Uterus (tissue), 4 donors: ENCODE results near the gene RNF13. TPM values are rescaled to one million over a fixed set of nuclear protein-coding genes. Genes with fewer than 3 reads are reported as not detected.

Experiments used
- DNase-seq, 2 donors: peaks; one replicate each; pipeline ENCODE4 v3.0.0-alpha.2; 2019 to 2020
- H3K27ac ChIP-seq, 2 donors: fragments of 200-600 bp; sonication (generic); 1 replicate in 1 of 2; 2 replicates in 1 of 2; pipeline ENCODE4 v1.5.1; 2016 to 2018
- H3K27me3 ChIP-seq, 2 donors: fragments of 200-600 bp; sonication (generic); one replicate each; pipeline ENCODE4 v1.5.1; 2018 to 2019; ENCODE audit warnings: control low read depth in 1 of 2
- H3K36me3 ChIP-seq, 2 donors: fragments of 200-600 bp; sonication (generic); one replicate each; pipeline ENCODE4 v1.5.1; 2019; ENCODE audit warnings: control low read depth in 1 of 2
- H3K4me1 ChIP-seq, 2 donors: fragments of 200-600 bp; sonication (generic); one replicate each; pipeline ENCODE4 v1.5.1; 2018 to 2019; ENCODE audit warnings: control low read depth in 1 of 2
- H3K4me3 ChIP-seq, 2 donors: fragments of 200-600 bp; sonication (generic); 1 replicate in 1 of 2; 2 replicates in 1 of 2; pipeline ENCODE4 v1.5.1; 2018 to 2019; ENCODE audit warnings: mild to moderate bottlenecking in 1 of 2
- H3K9me3 ChIP-seq, 2 donors: fragments of 200-600 bp; sonication (generic); one replicate each; pipeline ENCODE4 v1.5.1; 2019; ENCODE audit warnings: control low read depth in 1 of 2
- POLR2A ChIP-seq, 2 donors: fragments of 450-650 bp; IDR thresholded peaks; one replicate each; pipeline ENCODE4 v1.6.1; 2016; ENCODE audit warnings: antibody characterized with exemption in 2 of 2, mild to moderate bottlenecking in 1 of 2, moderate library complexity in 1 of 2
- intact Hi-C: fragments of 100-400 bp; cut with DNase I; formaldehyde crosslinking; loops from one replicate; pipeline ENCODE4 v1.15.1; 2023; ENCODE audit warnings: low total_unique reads
- total RNA-seq, 4 donors: library from RNA; depleted of rRNA in 3 of 4; stranded (reverse); fragments of >200 nt in 3 of 4; gene quantifications; one replicate each; pipeline versions ENCODE4 v1.1.0 to v1.2.4, GENCODE V29; 2014 to 2023
- TF ChIP-seq, protein P1 (sequence below), 4 experiments: fragments of 200-600 bp in 2 of 4; fragments of 450-650 bp in 2 of 4; sonication (generic) in 2 of 4; IDR thresholded peaks; one replicate each; pipeline ENCODE4 v1.5.1; 2016 to 2019; ENCODE audit warnings: antibody characterized with exemption in 4 of 4, mild to moderate bottlenecking in 2 of 4, moderate library complexity in 1 of 4
- donor health status: DM: yes; HTN: yes; CAD: no.

RNF13 gene
- total RNA-seq, 4 donors from 2014 or later, result 108 to 131 (median 113) TPM

DNA sequence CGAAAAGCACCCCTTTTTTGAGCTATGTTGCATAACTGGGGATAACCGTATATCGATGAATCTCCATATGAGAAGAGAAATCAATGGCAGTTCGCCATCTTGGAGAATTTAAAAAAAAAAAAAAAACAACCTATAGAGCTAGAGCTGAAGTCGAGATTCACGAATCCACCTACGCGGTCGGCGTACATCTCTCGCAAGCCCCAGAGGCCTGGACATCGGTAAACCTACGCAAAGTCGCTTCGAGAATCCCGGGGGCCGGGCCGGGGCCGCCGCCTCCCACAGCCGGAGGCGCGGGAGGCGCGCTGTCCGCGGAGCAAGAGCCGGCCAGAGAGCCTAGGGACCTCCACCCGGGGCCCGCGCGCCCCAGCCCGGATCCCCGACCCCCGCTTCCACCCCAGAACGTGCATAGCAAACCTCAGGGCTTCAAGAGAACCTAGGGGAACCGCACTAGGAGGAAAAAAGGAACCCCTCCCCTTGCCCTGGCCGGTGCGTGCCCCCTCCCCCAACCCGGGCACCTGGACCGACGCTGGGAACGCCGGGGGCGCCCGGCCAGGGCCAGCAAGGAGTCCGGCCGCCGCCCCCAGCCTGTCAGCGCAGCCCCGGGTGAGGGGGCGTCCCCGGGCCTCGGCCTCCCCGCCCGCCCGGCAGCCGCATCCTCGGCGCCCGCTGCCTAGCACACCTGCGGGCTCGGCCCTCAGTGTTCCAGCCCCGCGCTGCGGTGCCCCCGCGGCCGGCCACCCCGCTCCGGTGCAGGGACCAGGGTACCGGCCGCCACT, 157.1 kb downstream of the RNF13 start:
- Histone ChIP-seq H3K4me3 (peak overlapping the region; percentile 73 to 80), H3K27me3 (no peaks in the 10 kb centered on the region), H3K36me3 (peaks cover 0 to 5% of the 10 kb centered on the region in 2 donors), H3K9me3 (no peaks in the 10 kb centered on the region), H3K4me1 (peaks cover 0 to 9% of the 10 kb centered on the region in 2 donors), H3K27ac (peak overlapping the region; percentile 94 to 95)
- TF ChIP-seq, protein P1, sequence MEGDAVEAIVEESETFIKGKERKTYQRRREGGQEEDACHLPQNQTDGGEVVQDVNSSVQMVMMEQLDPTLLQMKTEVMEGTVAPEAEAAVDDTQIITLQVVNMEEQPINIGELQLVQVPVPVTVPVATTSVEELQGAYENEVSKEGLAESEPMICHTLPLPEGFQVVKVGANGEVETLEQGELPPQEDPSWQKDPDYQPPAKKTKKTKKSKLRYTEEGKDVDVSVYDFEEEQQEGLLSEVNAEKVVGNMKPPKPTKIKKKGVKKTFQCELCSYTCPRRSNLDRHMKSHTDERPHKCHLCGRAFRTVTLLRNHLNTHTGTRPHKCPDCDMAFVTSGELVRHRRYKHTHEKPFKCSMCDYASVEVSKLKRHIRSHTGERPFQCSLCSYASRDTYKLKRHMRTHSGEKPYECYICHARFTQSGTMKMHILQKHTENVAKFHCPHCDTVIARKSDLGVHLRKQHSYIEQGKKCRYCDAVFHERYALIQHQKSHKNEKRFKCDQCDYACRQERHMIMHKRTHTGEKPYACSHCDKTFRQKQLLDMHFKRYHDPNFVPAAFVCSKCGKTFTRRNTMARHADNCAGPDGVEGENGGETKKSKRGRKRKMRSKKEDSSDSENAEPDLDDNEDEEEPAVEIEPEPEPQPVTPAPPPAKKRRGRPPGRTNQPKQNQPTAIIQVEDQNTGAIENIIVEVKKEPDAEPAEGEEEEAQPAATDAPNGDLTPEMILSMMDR (IDR thresholded peaks at IDR 0.05), result no peak
- TF ChIP-seq POLR2A (IDR thresholded peaks at IDR 0.05), result no peak
- intact Hi-C loops, result no loop called here
- DNase-seq, result peak; percentile 89 to 90

DNA sequence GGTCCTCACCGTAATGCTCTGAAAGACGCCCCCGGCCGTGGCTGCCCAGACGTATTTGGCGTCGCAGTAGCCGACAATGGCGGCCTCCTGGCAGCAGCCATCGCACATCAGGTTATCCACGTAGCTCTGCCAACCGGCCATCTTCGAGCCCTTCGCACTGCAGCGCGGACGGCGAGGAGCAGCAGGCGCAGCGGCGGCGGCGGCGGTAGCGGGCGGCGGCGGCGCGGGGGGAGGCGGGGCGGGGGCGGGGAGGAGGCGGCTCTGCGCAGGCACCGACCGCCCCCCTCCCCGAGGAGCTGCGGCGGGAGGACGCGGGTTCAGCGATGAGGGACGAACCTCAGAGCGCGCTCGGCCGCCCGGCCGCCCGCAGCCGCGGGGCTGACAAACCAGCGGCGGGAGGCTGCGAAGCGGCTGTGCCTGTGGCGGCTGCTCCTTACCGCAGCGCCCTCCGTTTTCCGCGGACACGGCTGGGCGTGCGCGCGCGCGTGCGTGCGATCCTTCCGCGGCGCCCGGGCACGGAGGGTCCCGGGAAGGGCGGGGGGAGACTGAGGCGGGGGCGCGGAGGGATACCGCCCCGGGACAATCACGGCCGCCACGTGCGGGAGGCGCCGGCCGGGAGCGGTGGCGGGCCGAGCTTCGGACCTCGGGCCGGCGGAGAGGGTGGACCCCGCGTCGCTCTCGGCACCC, 157.8 kb downstream of the RNF13 start, which contains the start of gene PFN2:
TSS of gene PFN2 (minus strand) at position 180 of the 687 bp plus-strand sequence. CDS start at position 141, 39 bp downstream.
- H3K4me1 ChIP-seq, result peaks cover 0 to 9% of the 10 kb centered on the region in 2 donors
- peak in 1 of 2 donors; percentile 62 for TF ChIP-seq POLR2A (IDR thresholded peaks at IDR 0.05)
- TF ChIP-seq, protein P1 (IDR thresholded peaks at IDR 0.05), result no peak
- H3K27ac ChIP-seq, result peak within 1 kb of the TSS; percentile 94 to 95
- DNase-seq, result peak; percentile 65 to 78
- H3K27me3 ChIP-seq, result no peaks in the 10 kb centered on the region
- H3K4me3 ChIP-seq, result peak within 1 kb of the TSS; percentile 73 to 80
- no peaks in the 10 kb centered on the region for H3K9me3 ChIP-seq
- peaks cover 0 to 5% of the 10 kb centered on the region in 2 donors for H3K36me3 ChIP-seq
- intact Hi-C loops, result no loop called here

DNA sequence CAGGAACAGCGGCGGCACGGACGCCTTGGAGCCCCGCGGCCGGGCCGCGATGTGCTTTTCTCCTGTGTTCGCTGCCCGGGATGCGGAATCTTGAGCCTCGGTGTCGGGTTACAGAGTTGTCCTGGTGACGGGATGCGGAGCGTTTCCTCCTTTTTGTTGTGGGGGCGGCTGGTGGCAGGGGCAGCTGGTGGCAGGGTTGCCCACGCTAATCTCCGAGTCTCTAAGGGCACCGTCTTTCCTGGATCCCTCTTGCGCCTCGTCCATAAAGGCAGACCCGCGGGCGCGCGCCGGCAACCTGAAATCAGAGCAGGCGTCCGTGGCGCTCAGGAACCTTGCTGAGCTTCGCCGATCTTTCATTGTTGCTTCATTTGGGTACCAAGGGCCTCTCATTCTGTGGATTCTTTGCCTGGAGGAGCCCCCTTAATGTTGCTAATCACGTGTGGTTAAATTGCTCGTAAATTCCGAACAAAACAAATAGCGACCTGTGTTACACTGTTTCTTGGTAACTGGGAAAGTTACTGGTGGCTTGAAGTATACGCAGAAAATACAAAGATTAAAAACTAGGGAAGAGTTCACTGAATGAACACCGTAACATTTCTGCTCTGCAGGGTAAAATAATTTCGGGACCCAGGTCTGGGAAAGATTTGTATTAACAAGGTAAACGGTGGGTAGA, 158.5 kb downstream of the RNF13 start:
- H3K9me3 ChIP-seq, result no peaks in the 10 kb centered on the region
- peak in 1 of 2 donors; percentile 68 for DNase-seq
- peaks cover 0 to 9% of the 10 kb centered on the region in 2 donors for H3K4me1 ChIP-seq
- no peaks in the 10 kb centered on the region for H3K27me3 ChIP-seq
- H3K4me3 ChIP-seq, result peak overlapping the region; percentile 73 to 80
- intact Hi-C loops, result no loop called here
- H3K36me3 ChIP-seq, result peaks cover 0 to 5% of the 10 kb centered on the region in 2 donors
- TF ChIP-seq, protein P1 (IDR thresholded peaks at IDR 0.05), result no peak
- no peak for TF ChIP-seq POLR2A (IDR thresholded peaks at IDR 0.05)
- H3K27ac ChIP-seq, result peak overlapping the region; percentile 94 to 95

DNA sequence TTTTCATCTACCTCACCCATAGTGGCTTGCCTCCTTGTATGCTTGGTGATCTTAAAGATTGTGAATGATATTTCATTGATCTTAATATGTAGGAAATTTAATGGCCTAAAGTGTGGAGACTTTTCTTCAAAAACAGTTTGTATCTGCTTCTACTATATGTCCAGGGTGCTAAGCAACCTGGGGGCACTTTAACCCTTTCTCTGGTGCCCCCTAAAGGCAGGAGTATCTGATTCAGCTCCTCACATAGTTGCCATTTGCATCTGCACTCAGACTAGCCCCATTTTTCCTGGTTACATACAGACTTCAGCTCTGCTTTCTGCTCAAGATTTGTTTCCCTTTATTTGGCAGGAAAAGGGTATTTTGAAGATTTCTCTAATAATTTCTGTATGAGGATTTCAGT, 162.9 kb downstream of the RNF13 start:
- Histone ChIP-seq H3K27ac (no peak overlapping the region), H3K36me3 (peaks cover 0 to 5% of the 10 kb centered on the region in 2 donors), H3K27me3 (no peaks in the 10 kb centered on the region), H3K9me3 (no peaks in the 10 kb centered on the region), H3K4me3 (no peak overlapping the region), H3K4me1 (peaks cover 0 to 5% of the 10 kb centered on the region in 2 donors)
- intact Hi-C loops, result no loop called here
- TF ChIP-seq, protein P1 (IDR thresholded peaks at IDR 0.05), result no peak
- no peak for TF ChIP-seq POLR2A (IDR thresholded peaks at IDR 0.05)
- DNase-seq, result no peak
